Measurements from ENCODE around the gene LLGL2. TPM values are rescaled to one million over a fixed set of nuclear protein-coding genes. Genes with fewer than 3 reads are reported as not detected.

LLGL2 gene
- total RNA-seq, 3 donors from 2014 or later, result 4.6 to 60.2 (median 52.4) TPM

DNA sequence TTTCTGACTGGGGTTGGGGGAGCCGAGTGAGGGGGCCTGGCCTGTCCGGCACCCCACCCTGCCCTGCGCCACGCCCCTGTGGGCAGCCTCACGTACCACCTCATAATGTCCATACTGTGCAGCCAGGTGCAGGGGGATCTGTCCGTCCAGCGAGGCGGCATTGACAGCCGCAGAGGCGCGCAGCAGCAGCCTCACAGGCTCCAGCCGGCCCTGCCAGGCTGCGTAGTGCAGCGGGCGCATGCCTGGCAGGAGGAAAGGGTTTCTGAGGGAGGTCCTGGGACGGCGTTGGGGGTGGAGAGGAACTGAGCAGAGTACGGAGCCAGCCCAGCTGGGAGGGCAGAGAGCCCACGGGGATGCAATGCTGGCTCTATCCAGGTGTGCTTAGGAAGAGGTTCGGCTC, 18.6 kb upstream of the LLGL2 start:
- Histone ChIP-seq H3K4me1 (peaks cover 0 to 3% of the 10 kb centered on the region in 2 donors), H3K36me3 (no peaks in the 10 kb centered on the region)
- TF ChIP-seq, protein P1, sequence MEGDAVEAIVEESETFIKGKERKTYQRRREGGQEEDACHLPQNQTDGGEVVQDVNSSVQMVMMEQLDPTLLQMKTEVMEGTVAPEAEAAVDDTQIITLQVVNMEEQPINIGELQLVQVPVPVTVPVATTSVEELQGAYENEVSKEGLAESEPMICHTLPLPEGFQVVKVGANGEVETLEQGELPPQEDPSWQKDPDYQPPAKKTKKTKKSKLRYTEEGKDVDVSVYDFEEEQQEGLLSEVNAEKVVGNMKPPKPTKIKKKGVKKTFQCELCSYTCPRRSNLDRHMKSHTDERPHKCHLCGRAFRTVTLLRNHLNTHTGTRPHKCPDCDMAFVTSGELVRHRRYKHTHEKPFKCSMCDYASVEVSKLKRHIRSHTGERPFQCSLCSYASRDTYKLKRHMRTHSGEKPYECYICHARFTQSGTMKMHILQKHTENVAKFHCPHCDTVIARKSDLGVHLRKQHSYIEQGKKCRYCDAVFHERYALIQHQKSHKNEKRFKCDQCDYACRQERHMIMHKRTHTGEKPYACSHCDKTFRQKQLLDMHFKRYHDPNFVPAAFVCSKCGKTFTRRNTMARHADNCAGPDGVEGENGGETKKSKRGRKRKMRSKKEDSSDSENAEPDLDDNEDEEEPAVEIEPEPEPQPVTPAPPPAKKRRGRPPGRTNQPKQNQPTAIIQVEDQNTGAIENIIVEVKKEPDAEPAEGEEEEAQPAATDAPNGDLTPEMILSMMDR (IDR thresholded peaks at IDR 0.05), result no peak
- TF ChIP-seq POLR2AphosphoS5 (IDR thresholded peaks at IDR 0.05), result no peak
- TF ChIP-seq POLR2A (IDR thresholded peaks at IDR 0.05), result no peak

DNA sequence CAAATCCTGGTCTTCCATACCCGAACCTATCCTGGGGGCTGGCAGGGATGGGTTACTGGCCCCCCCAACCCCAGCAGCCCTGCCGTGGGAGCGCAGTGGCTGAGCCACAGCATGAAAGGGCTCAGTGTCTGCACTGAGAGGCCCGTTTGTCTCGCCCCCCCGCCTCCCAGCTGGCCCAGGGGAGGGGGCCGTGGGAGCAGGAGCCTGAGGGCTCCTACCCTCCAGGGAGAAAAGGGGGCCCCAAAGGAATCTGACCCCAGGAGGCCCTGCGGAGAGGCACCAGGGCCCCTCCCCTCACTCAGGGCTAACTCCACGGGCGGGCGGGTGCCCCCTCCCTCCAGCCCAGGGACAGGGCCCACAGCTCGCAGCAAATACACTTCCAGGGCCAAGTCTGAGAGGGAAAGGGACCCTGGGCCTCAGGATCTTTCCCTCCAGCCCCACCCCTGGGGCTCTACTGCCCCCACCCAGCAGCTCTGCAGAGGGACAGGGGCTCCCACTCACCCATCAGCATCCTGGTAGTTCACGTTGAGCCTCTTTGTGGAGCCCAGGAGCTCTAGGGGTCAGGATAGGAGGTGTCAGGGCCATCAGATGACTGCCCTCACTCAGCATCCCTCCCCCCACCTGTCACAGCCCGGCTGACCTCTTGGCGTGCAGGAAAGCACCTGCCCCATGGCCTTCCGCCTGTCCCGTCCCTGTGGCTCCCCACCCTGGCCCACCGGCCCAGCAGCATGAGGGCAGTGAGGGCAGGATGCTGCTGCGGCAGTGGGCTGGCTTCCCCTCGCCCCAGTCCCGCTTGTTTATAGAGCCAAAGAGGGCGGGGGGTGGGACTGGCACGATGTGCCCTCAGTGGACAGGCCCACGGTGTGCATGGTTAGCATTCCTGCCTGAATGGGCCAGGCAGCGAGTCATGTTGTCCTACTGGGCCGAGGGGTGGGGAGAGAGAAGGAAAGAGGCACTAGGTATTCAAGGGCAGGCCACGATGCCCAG, 17.5 kb upstream of the LLGL2 start:
- H3K4me3 ChIP-seq, result peak overlapping the region in 1 of 3 donors; percentile 54
- H3K27ac ChIP-seq, result peak overlapping the region; percentile 62 to 95
- no peak for DNase-seq (ENCODE audit: low spot score in 2 of 2)
- H3K4me1 ChIP-seq, result peaks cover 0 to 13% of the 10 kb centered on the region in 2 donors
- intact Hi-C loops (cut with DNase I; ENCODE audit: low total_unique reads), result no loop called here
- no peaks in the 10 kb centered on the region for H3K36me3 ChIP-seq
- H3K27me3 ChIP-seq, result no peaks in the 10 kb centered on the region
- TF ChIP-seq, protein P1 (IDR thresholded peaks at IDR 0.05), result no peak
- TF ChIP-seq POLR2AphosphoS5 (IDR thresholded peaks at IDR 0.05) (no peak), POLR2A (IDR thresholded peaks at IDR 0.05) (no peak)
- H3K9me3 ChIP-seq, result no peaks in the 10 kb centered on the region

More for the DNA sequence above, 18.6 kb upstream of the LLGL2 start:
- no peaks in the 10 kb centered on the region for H3K27me3 ChIP-seq
- intact Hi-C loops (cut with DNase I; ENCODE audit: low total_unique reads), result no loop called here
- H3K27ac ChIP-seq, result no peak overlapping the region
- DNase-seq (ENCODE audit: low spot score in 2 of 2), result no peak
- no peaks in the 10 kb centered on the region for H3K9me3 ChIP-seq
- no peak overlapping the region for H3K4me3 ChIP-seq

DNA sequence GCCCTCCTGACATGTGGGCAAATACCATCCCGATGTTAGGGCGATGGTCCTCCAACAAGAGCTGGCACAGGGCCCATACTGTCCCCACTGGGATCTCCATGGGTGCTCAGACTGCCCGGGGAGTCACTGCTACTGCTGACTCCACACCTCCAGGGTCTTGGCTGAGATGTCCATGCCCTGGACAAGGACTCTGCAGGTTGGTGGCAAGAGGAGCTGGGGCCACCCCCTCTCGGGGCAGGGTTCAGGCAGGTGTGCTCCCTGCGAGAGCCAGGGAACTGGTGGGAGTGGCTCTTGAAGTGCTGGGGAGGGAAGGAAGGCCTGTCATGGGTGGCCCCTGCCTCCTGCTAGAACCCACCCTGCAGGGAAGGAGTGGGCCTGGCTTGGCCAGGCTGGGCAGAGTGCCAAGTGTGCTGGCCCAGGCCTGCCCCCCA, 16.6 kb upstream of the LLGL2 start:
- Histone ChIP-seq H3K4me3 (peak overlapping the region in 1 of 3 donors; percentile 54), H3K27ac (peak overlapping the region; percentile 62 to 95), H3K4me1 (peaks cover 0 to 20% of the 10 kb centered on the region in 2 donors), H3K36me3 (no peaks in the 10 kb centered on the region), H3K27me3 (no peaks in the 10 kb centered on the region), H3K9me3 (no peaks in the 10 kb centered on the region)
- no peak for DNase-seq (ENCODE audit: low spot score in 2 of 2)
- TF ChIP-seq POLR2AphosphoS5 (IDR thresholded peaks at IDR 0.05) (no peak), POLR2A (IDR thresholded peaks at IDR 0.05) (no peak)
- TF ChIP-seq, protein P1 (IDR thresholded peaks at IDR 0.05), result no peak
- intact Hi-C loops (cut with DNase I; ENCODE audit: low total_unique reads), result loop anchor here (1.0 kb wide), 1 partner anchor 40 kb away; no protein-coding TSS in a partner anchor

DNA sequence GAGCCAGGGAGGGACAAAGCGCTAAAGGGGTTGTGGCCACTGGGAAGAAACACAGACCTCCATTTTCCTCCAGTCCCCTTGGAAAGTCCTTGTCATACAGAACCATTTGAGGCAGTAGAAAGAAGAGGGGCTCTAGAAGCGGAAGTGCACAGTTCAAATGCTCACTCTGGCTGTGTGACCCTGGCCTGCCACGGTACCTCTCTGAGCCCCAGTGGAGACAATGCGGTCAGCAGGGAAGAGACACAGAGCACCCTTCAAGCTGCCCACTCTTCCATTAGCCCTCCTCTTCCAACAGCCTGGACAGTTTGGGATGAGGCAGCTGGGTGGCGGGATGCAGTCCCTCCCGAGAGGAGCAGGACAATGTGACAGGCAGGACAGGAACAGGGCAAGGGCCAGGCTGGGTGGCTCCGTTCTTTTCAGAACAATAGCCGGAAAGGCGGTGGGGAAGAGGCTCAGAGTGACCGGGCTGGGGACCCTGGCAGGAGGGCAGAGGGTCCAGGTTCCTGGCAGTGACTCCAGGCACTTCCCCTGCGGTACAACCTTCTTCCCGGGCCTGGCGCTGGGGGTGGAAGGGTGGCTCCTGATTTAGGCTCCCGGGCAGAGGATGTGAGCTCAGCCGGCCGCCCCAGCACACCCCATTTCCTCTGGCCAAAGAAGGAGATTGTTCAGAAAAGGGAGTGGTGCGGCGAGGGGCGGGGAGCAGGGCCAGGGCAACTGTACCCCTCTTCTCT, 15.8 kb upstream of the LLGL2 start:
- H3K27me3 ChIP-seq, result no peaks in the 10 kb centered on the region
- no peaks in the 10 kb centered on the region for H3K36me3 ChIP-seq
- DNase-seq (ENCODE audit: low spot score in 2 of 2), result no peak
- TF ChIP-seq POLR2AphosphoS5 (IDR thresholded peaks at IDR 0.05) (peak in 1 of 3 donors; percentile 28), POLR2A (IDR thresholded peaks at IDR 0.05) (no peak)
- peaks cover 4 to 23% of the 10 kb centered on the region in 2 donors for H3K4me1 ChIP-seq
- H3K4me3 ChIP-seq, result peak overlapping the region in 1 of 3 donors; percentile 54
- peak overlapping the region; percentile 62 to 95 for H3K27ac ChIP-seq
- intact Hi-C loops (cut with DNase I; ENCODE audit: low total_unique reads), result loop anchor here (1.0 kb wide), 1 partner anchor 40 kb away; no protein-coding TSS in a partner anchor
- H3K9me3 ChIP-seq, result no peaks in the 10 kb centered on the region

DNA sequence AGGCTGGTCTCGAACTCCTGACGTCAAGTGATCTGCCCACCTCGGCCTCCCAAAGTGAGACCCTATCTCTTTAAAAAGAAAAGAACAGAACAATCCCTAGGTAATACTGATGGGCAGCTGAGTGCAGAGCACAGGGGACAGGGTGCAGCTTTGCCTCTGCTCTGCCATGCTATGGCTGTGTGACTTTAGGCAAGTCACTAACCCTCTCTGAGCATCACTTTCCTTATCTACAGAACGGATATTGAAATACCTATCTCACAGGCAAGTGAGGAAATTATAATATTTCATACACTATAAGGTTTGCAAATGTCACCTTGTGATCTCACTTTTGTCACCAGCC, 14.3 kb upstream of the LLGL2 start:
- no peaks in the 10 kb centered on the region for H3K36me3 ChIP-seq
- peak overlapping the region in 1 of 2 donors; percentile 95 for H3K27ac ChIP-seq
- no peak for DNase-seq (ENCODE audit: low spot score in 2 of 2)
- peaks cover 4 to 23% of the 10 kb centered on the region in 2 donors for H3K4me1 ChIP-seq
- no peaks in the 10 kb centered on the region for H3K9me3 ChIP-seq
- intact Hi-C loops (cut with DNase I; ENCODE audit: low total_unique reads), result no loop called here
- TF ChIP-seq, protein P1 (IDR thresholded peaks at IDR 0.05), result no peak
- TF ChIP-seq POLR2A (IDR thresholded peaks at IDR 0.05) (no peak), POLR2AphosphoS5 (IDR thresholded peaks at IDR 0.05) (no peak)
- H3K27me3 ChIP-seq, result no peaks in the 10 kb centered on the region
- peak overlapping the region in 2 of 3 donors; percentile 91 to 94 for H3K4me3 ChIP-seq
